Type B pancreatic cell (in vitro differentiated cells): ENCODE results near the gene HMOX2. TPM values are rescaled to one million over a fixed set of nuclear protein-coding genes. Genes with fewer than 3 reads are reported as not detected.

Source experiments
- DNase-seq: peaks from one replicate; pipeline ENCODE4 v3.0.0; 2021; ENCODE audit warnings: mixed read lengths; ENCODE audit not compliant: unreplicated experiment; ENCODE audit errors: extremely low spot score
- H3K27ac Mint-ChIP-seq: 2 replicates; pipeline ENCODE4 v1.8.0; 2021; ENCODE audit warnings: mild to moderate bottlenecking, mixed read lengths
- H3K27me3 Mint-ChIP-seq: 2 replicates; pipeline ENCODE4 v1.8.0; 2021; ENCODE audit warnings: mixed read lengths
- H3K36me3 Mint-ChIP-seq: 2 replicates; pipeline ENCODE4 v1.8.0; 2021; ENCODE audit warnings: mixed read lengths
- H3K4me1 Mint-ChIP-seq: one replicate; pipeline ENCODE4 v1.8.0; 2021; ENCODE audit warnings: mixed read lengths; ENCODE audit not compliant: unreplicated experiment
- H3K4me3 Mint-ChIP-seq: 2 replicates; pipeline ENCODE4 v1.8.0; 2021; ENCODE audit warnings: mild to moderate bottlenecking, mixed read lengths
- H3K9me3 Mint-ChIP-seq: 2 replicates; pipeline ENCODE4 v1.8.0; 2021; ENCODE audit warnings: mixed read lengths
- total RNA-seq: library from RNA; stranded (reverse); gene quantifications from 2 replicates; pipeline ENCODE4 v1.2.1, GENCODE V29; 2021; ENCODE audit warnings: low replicate concordance
- TF ChIP-seq, protein P1 (sequence below): fragments of 200-600 bp; sonication (generic); conservative IDR thresholded peaks from 2 replicates; pipeline ENCODE4 v1.5.0; 2021; ENCODE audit warnings: antibody characterized with exemption, mild to moderate bottlenecking

Gene HMOX2
- total RNA-seq, 1 donor from 2014 or later, result 46.2 TPM

DNA sequence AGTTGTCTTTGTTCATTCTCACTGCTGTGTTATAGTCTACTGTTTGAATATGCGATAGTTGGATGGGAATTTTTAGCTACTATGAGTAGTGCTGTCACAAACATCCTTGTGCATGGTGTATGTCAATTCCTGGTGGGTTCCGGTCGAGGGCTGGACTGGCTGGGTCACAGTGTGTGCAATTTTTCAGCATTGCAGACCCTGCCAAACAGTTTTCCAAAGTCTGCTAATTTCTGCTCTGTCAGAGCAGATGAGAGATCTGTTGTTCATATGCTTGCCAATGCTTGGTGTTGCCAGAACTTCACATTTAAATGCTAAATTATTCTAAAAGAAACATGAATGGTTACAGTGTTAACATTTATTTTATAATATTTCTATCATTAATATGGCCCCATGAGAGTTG is 76.3 kb downstream of the HMOX2 start:
- Mint-ChIP-seq H3K36me3 (no peaks in the 10 kb centered on the region), H3K27ac (no peak overlapping the region), H3K4me1 (peaks cover 4% of the 10 kb centered on the region), H3K27me3 (peaks cover 3% of the 10 kb centered on the region), H3K4me3 (no peak overlapping the region), H3K9me3 (no peaks in the 10 kb centered on the region)
- DNase-seq, result no peak
- TF ChIP-seq, protein P1, sequence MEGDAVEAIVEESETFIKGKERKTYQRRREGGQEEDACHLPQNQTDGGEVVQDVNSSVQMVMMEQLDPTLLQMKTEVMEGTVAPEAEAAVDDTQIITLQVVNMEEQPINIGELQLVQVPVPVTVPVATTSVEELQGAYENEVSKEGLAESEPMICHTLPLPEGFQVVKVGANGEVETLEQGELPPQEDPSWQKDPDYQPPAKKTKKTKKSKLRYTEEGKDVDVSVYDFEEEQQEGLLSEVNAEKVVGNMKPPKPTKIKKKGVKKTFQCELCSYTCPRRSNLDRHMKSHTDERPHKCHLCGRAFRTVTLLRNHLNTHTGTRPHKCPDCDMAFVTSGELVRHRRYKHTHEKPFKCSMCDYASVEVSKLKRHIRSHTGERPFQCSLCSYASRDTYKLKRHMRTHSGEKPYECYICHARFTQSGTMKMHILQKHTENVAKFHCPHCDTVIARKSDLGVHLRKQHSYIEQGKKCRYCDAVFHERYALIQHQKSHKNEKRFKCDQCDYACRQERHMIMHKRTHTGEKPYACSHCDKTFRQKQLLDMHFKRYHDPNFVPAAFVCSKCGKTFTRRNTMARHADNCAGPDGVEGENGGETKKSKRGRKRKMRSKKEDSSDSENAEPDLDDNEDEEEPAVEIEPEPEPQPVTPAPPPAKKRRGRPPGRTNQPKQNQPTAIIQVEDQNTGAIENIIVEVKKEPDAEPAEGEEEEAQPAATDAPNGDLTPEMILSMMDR, result no peak

DNA sequence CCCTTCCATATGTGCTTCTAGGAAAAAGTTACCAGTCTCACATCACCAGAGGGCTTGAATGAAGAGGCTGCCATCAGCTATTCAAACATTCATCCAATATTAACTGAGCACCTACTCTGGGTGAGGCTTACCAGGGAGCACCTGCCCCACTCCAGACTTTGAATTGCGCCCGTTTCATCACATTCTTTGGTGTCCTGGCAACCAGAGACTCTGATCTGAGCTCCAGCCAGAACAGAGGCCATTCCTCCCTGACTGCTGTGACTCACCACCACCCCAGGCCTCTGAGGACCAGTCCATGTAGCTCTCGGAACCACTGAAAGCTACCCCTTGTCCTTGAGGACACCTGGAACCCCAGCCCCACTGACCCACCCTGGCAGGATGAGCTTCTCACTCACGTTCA is 79.9 kb downstream of the HMOX2 start, which contains the start of gene C16orf96:
Gene C16orf96, plus strand, starts transcription at position 229 of the 400 bp plus-strand sequence. Its CDS starts 150 bp downstream, at position 379.
- Mint-ChIP-seq H3K4me3 (no peak within 1 kb of the TSS), H3K27ac (no peak within 1 kb of the TSS), H3K36me3 (no peaks in the 10 kb centered on the region), H3K9me3 (no peaks in the 10 kb centered on the region), H3K4me1 (no peaks in the 10 kb centered on the region), H3K27me3 (no peaks in the 10 kb centered on the region)
- DNase-seq, result no peak
- TF ChIP-seq, protein P1, result no peak

DNA sequence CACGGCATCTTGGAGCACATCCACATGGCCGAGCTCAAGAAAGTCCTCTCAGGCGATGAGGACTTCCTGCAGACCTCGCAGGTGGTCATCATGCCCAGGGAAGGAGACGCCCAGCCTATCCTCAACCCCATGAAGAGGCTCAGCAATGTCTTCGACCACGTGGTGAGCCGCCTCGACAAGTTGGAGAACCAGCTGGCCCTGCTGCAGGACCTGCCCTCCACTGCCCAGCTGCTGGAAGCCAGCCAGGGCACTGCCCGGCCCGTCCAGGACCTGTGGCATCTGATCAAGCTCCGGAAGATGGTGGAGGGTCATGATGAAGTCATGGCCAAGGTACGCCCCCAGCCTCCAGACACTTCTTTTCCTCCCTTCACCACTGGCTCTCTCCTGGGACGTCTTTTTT is 80.4 kb downstream of the HMOX2 start:
- TF ChIP-seq, protein P1, result no peak
- Mint-ChIP-seq H3K4me1 (no peaks in the 10 kb centered on the region), H3K9me3 (no peaks in the 10 kb centered on the region), H3K27ac (no peak overlapping the region), H3K27me3 (no peaks in the 10 kb centered on the region), H3K36me3 (no peaks in the 10 kb centered on the region), H3K4me3 (no peak overlapping the region)
- no peak for DNase-seq

DNA sequence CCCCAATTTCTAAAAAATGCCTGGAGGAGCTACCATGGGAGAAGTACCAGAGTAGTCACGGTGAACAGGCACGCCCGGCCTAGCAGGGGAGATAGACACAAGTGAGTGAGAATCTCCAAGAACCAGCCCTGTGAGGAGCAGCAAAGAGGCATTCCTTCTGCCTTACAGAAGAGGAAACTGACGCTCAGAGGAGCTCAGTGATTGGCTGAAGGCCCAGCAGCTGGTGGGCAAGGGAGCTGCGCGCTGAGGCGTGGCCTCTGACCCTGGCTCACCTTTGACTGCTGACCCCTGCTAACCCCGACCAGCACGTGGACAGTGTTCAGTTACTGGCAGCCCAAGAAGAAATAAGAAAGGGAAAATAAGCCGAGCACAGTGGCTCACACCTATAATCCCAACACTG is 81.8 kb downstream of the HMOX2 start:
- no peaks in the 10 kb centered on the region for H3K4me1 Mint-ChIP-seq
- H3K9me3 Mint-ChIP-seq, result no peaks in the 10 kb centered on the region
- peak overlapping the region; percentile 41 for H3K27ac Mint-ChIP-seq
- H3K4me3 Mint-ChIP-seq, result no peak overlapping the region
- no peaks in the 10 kb centered on the region for H3K27me3 Mint-ChIP-seq
- H3K36me3 Mint-ChIP-seq, result no peaks in the 10 kb centered on the region
- TF ChIP-seq, protein P1, result no peak
- no peak for DNase-seq

Other genes with a start within 250 kb of the HMOX2 start
- gene SRL, start 234.3 kb upstream of the HMOX2 start, total RNA-seq, result 1.2 TPM in 1 of 2 replicates, not detected in the other
- gene TFAP4, start 203.4 kb upstream of the HMOX2 start, total RNA-seq, result 11.8 and 27.0 TPM in 2 replicates
- 13.1 and 23.0 TPM in 2 replicates for gene GLIS2, start 160.3 kb upstream of the HMOX2 start, total RNA-seq
- gene PAM16, start 125.1 kb upstream of the HMOX2 start, total RNA-seq, result 30.5 and 39.3 TPM in 2 replicates
- 9.7 and 29.0 TPM in 2 replicates for gene VASN, start 104.5 kb upstream of the HMOX2 start, total RNA-seq
- gene CORO7, start 59.8 kb upstream of the HMOX2 start, total RNA-seq, result 32.3 and 41.4 TPM in 2 replicates
- gene DNAJA3, start 50.5 kb upstream of the HMOX2 start, total RNA-seq, result 43.9 and 46.5 TPM in 2 replicates
- 48.3 and 49.1 TPM in 2 replicates for gene NMRAL1, start 1.8 kb upstream of the HMOX2 start, total RNA-seq
- 19.2 and 41.3 TPM in 2 replicates for gene CDIP1, start 62.4 kb downstream of the HMOX2 start, total RNA-seq
- 0.14 and 0.43 TPM in 2 replicates for gene C16orf96, start 79.9 kb downstream of the HMOX2 start, total RNA-seq
- 49.2 and 85.9 TPM in 2 replicates for gene UBALD1, start 138.5 kb downstream of the HMOX2 start, total RNA-seq
- 87.9 and 88.6 TPM in 2 replicates for gene MGRN1, start 148.4 kb downstream of the HMOX2 start, total RNA-seq
- gene NUDT16L1, start 217.2 kb downstream of the HMOX2 start, total RNA-seq, result 36.7 and 37.7 TPM in 2 replicates